Type B pancreatic cell (in vitro differentiated cells): ENCODE data around the gene SLC12A7. TPM values are rescaled to one million over a fixed set of nuclear protein-coding genes. Genes with fewer than 3 reads are reported as not detected.

Experiments
- DNase-seq: peaks from one replicate; pipeline ENCODE4 v3.0.0; 2021; ENCODE audit warnings: mixed read lengths; ENCODE audit not compliant: unreplicated experiment; ENCODE audit errors: extremely low spot score
- H3K27ac Mint-ChIP-seq: 2 replicates; pipeline ENCODE4 v1.8.0; 2021; ENCODE audit warnings: mild to moderate bottlenecking, mixed read lengths
- H3K27me3 Mint-ChIP-seq: 2 replicates; pipeline ENCODE4 v1.8.0; 2021; ENCODE audit warnings: mixed read lengths
- H3K36me3 Mint-ChIP-seq: 2 replicates; pipeline ENCODE4 v1.8.0; 2021; ENCODE audit warnings: mixed read lengths
- H3K4me1 Mint-ChIP-seq: one replicate; pipeline ENCODE4 v1.8.0; 2021; ENCODE audit warnings: mixed read lengths; ENCODE audit not compliant: unreplicated experiment
- H3K4me3 Mint-ChIP-seq: 2 replicates; pipeline ENCODE4 v1.8.0; 2021; ENCODE audit warnings: mild to moderate bottlenecking, mixed read lengths
- H3K9me3 Mint-ChIP-seq: 2 replicates; pipeline ENCODE4 v1.8.0; 2021; ENCODE audit warnings: mixed read lengths
- total RNA-seq: library from RNA; stranded (reverse); gene quantifications from 2 replicates; pipeline ENCODE4 v1.2.1, GENCODE V29; 2021; ENCODE audit warnings: low replicate concordance
- TF ChIP-seq, protein P1 (sequence below): fragments of 200-600 bp; sonication (generic); conservative IDR thresholded peaks from 2 replicates; pipeline ENCODE4 v1.5.0; 2021; ENCODE audit warnings: antibody characterized with exemption, mild to moderate bottlenecking

SLC12A7 gene
- total RNA-seq, 1 donor from 2014 or later = 57.6 TPM

DNA sequence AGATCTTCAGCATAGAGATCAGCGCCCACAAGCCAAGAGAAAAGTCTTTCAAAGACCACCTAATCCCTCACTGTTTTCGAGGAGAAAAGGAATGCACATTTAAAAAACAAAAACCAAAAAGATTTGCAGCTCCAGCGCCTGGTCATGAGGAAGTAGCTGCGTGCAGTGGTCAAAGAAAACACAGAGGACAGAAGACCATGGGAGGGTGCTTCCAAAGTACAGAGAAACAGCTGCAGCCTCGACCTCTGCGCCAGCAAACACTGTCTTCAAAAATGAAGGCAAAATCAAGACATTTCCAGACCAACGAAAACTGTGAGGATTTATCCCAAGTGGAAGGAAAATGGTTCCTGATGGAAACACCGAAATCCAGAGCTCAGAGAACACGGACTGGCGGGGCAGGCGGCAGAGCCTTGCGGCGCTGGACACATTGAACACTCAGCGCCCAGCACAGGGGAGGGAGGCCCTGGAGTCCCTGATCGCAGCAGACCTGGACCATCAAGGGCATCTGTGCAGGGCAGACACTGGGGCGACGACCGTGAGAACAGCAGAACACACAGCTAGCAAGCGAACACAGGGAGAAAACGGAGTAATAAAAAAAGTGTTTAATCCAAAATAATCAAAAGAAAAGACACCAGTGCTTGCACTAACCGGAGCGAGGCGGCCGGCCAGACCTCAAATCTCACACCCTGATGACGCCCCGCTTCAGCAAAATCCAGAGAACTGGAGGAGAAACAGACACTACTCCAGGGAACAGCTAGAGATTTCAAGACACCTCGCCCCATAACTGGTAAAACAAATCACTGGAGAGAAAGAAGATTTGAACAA, 12.6 kb upstream of the SLC12A7 start:
- no peak overlapping the region for H3K27ac Mint-ChIP-seq
- TF ChIP-seq, protein P1, sequence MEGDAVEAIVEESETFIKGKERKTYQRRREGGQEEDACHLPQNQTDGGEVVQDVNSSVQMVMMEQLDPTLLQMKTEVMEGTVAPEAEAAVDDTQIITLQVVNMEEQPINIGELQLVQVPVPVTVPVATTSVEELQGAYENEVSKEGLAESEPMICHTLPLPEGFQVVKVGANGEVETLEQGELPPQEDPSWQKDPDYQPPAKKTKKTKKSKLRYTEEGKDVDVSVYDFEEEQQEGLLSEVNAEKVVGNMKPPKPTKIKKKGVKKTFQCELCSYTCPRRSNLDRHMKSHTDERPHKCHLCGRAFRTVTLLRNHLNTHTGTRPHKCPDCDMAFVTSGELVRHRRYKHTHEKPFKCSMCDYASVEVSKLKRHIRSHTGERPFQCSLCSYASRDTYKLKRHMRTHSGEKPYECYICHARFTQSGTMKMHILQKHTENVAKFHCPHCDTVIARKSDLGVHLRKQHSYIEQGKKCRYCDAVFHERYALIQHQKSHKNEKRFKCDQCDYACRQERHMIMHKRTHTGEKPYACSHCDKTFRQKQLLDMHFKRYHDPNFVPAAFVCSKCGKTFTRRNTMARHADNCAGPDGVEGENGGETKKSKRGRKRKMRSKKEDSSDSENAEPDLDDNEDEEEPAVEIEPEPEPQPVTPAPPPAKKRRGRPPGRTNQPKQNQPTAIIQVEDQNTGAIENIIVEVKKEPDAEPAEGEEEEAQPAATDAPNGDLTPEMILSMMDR = no peak
- no peaks in the 10 kb centered on the region for H3K36me3 Mint-ChIP-seq
- no peak for DNase-seq
- peaks cover 10% of the 10 kb centered on the region for H3K27me3 Mint-ChIP-seq
- no peak overlapping the region for H3K4me3 Mint-ChIP-seq
- no peaks in the 10 kb centered on the region for H3K9me3 Mint-ChIP-seq
- peaks cover 24% of the 10 kb centered on the region for H3K4me1 Mint-ChIP-seq

DNA sequence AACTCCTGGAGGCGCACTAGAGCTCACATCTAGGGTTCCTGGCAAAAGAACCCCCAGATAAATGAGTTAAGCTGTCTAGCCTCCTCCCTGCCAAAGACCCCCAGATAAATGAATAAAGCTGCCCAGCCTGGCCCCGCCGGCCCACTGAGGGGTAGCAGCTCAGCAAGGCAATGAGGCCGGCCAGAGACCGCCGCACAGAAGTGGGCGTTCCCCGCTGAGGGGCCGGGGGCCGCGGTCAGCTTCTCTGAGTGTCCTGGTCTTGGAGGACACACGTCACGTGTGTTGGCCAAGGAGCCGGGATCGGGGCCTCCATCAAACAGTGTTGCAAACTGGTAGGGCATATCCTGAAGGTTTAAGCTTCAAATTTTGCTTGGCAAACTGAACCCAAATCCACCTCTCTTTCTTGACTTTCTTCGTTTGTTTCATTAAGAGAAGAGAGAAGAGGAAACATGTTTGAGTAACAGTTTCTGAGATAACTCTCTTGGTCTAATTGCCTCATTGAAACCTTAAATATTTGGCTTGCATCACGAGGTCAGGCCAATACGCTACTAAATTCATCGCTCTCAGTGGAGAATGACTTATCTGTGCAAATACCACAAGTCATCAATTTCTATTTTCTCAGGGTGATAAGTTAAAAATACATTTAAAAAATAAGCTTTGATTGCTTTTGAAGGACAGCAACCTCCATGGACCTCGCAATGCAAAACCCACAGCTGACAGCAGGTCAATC, 11.7 kb upstream of the SLC12A7 start:
- H3K4me1 Mint-ChIP-seq = peaks cover 24% of the 10 kb centered on the region
- H3K4me3 Mint-ChIP-seq = no peak overlapping the region

DNA sequence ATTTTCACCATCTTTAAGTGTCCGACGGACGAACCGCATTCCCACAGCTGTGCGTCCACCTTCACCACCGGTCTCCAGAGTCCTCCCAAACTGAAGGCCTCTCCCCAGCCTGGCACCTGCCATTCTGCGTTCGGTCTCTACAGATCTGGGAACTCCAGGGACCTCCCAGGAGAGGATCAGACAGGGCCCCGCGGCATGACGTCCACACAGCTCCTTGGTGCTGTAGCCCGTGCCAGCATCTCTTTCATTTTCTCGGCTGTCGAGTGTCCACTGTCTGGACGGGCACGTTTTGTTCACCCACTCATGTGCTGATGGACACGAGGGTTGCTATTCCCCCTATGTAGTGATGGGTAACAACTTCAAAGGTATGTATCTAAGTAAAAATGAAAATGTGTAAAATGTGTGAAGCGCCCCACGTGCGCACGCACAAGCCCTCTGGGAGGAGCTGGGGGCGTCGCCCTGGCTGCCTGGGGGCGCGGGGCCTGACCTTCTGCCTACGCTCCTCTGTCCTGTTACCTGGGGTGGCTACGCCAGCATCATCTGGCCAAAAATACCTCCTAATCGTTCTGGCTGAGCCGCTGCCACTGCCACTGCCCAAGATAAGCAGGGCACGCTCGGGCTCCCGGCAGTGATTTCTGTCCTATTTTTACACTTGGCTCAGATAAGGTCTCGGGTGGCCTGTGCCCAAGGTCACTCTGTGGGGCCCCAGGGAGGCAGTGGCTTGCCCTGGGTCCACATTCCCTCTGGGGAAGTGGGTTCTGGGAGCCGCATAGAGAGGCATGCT, 10.8 kb upstream of the SLC12A7 start:
- H3K9me3 Mint-ChIP-seq = no peaks in the 10 kb centered on the region
- peaks cover 11% of the 10 kb centered on the region for H3K27me3 Mint-ChIP-seq
- TF ChIP-seq, protein P1 = no peak
- no peak for DNase-seq
- H3K4me3 Mint-ChIP-seq = no peak overlapping the region
- no peaks in the 10 kb centered on the region for H3K36me3 Mint-ChIP-seq
- H3K4me1 Mint-ChIP-seq = peaks cover 23% of the 10 kb centered on the region
- H3K27ac Mint-ChIP-seq = no peak overlapping the region

More for the DNA sequence above, 11.7 kb upstream of the SLC12A7 start:
- Mint-ChIP-seq H3K27me3 (peaks cover 10% of the 10 kb centered on the region), H3K9me3 (no peaks in the 10 kb centered on the region), H3K36me3 (no peaks in the 10 kb centered on the region), H3K27ac (no peak overlapping the region)
- DNase-seq = no peak
- TF ChIP-seq, protein P1 = no peak

DNA sequence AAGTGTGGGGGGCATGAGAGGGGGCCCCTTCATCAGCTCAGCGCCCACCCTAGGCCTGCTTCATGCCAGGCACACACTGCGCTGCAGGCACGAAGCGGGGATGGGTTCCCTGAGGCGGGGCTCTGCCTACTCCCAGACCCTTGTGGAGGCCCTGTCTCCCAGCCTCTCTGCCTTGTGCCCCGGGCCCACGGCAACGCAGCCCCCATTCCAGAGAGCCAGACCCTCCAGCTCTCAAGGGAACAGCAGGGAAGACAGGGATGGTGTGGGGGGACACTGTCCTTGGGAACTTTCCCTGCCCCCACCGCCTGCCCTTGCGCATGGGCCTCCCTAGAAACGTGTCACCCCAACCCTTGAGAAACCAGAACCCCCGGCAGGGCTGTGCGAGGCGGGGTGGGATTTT, 10.0 kb upstream of the SLC12A7 start:
- Mint-ChIP-seq H3K36me3 (no peaks in the 10 kb centered on the region), H3K4me3 (no peak overlapping the region), H3K9me3 (no peaks in the 10 kb centered on the region), H3K4me1 (peaks cover 20% of the 10 kb centered on the region), H3K27me3 (peaks cover 9% of the 10 kb centered on the region), H3K27ac (no peak overlapping the region)
- TF ChIP-seq, protein P1 = no peak
- DNase-seq = no peak

DNA sequence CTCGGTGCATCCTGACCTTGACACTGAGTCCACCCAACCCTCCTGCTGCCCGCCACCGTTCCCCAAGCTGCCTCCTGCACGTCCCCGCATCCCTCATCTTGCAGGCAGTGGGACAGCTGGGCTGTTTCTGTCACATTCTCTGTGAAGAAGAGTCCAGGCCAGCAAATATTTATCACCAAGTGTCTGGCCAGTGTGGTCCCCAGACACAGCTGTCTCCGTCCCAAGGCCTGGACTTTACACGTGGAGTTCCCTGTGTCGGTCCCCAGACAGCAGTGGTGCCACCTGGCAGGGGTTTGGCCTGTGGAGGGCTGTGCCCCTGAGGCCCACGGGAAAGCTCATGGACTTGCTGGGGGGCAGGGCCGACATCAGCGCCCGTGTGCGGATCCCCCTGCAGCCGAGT, 9.2 kb upstream of the SLC12A7 start:
- Mint-ChIP-seq H3K4me3 (no peak overlapping the region), H3K27ac (no peak overlapping the region), H3K4me1 (peaks cover 20% of the 10 kb centered on the region), H3K36me3 (no peaks in the 10 kb centered on the region), H3K9me3 (no peaks in the 10 kb centered on the region), H3K27me3 (peaks cover 9% of the 10 kb centered on the region)
- DNase-seq = no peak
- TF ChIP-seq, protein P1 = no peak
